ENCODE data around the gene ZFP36L1.

Gene ZFP36L1

GRCh38 chr14:68808696-68809480, 16.0 kb upstream of the ZFP36L1 start:
- no peak overlapping the region for H3K4me3 Mint-ChIP-seq
- no peak overlapping the region for H3K27ac Mint-ChIP-seq
- peaks cover 70% of the 10 kb centered on the region for H3K4me1 Mint-ChIP-seq

DNA sequence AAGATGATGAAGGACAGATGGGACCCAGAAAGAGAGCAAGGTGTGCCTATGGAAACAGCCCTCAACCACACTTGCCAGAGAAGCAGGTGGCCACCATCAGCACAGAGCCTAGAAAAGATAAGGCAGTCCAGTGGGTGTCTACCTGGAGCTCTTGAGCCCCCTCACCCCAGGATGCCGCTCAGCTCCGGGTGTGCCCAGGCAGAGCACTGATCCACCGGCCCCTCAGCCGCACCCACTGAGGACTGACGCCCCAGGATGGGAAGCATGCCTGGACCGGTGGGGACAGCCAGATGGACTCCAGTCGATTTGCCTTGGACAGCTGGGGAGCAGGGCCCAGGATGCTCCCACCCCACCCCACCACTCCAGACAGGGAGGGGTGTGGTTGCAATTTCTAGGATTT, 15.1 kb upstream of the ZFP36L1 start:
- DNase-seq (no peak), ATAC-seq (no peak)
- Mint-ChIP-seq H3K27me3 (no peaks in the 10 kb centered on the region), H3K4me3 (no peak overlapping the region), H3K4me1 (peaks cover 61% of the 10 kb centered on the region), H3K27ac (no peak overlapping the region), H3K9me3 (peaks cover 0 to 3% of the 10 kb centered on the region in 2 donors)

More at GRCh38 chr14:68808696-68809480, 16.0 kb upstream of the ZFP36L1 start:
- Mint-ChIP-seq H3K9me3 (no peaks in the 10 kb centered on the region), H3K27me3 (no peaks in the 10 kb centered on the region)
- peak in 1 of 2 donors; percentile 9 for DNase-seq
- ATAC-seq: no peak

DNA sequence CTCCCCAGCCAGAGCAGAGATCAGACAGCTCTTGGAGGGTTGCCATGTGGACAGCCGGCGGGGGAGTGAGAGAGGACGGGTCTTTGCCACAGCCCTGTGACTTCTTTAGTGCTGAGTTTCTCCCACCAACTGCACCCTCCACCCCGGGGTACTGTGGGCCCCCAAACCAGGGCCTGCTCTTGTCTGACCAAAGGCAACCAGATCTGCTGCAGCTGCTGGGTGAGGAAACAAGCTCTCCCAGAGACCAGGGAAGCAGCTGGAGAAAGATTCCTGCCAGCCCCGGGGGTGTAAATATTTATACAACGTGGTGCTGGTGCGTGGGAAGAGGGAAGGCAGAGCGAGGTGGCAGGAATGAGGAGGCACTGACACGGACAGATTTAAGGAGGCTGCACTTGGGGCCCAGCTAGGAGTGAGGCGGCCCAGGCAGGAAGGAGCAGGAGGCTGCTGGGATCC, 14.3 kb upstream of the ZFP36L1 start:
- DNase-seq (peak in 1 of 2 donors; percentile 12), ATAC-seq (peak; percentile 43)
- Mint-ChIP-seq H3K27me3 (no peaks in the 10 kb centered on the region), H3K9me3 (peaks cover 5 to 6% of the 10 kb centered on the region in 2 donors), H3K27ac (peak overlapping the region; percentile 67 to 78), H3K4me1 (peaks cover 54% of the 10 kb centered on the region), H3K4me3 (peak overlapping the region in 1 of 2 donors; percentile 17)

DNA sequence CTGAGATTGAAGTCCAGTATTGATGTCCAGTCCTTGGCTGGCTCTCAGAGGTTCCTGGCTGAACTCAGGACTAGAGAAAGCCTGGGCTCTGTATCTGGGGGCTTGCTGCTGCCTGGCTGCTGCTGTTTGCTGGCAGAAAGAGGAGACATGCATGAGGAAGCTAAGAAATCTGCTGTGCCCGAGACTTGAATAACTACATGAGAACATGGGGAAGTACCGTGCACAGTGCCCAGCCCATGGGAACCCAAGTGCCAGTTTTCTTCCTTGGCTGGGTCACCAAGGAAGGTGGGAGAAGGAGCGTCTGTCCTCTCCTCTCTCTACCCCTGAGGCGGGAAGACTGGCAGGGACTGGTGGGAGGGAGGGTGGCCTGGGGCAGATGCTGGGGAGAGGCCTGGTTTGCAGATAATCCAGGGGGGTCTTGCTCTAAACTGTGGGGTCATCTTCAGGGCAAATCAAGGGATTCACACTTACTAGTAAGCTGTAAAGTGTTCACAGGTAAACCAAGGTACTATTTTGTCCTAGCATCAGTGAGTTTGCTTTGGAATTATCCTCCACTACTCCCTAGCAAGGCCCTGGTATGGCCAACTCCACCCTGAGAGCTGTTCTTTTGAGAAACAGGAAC, 13.8 kb upstream of the ZFP36L1 start:
- ATAC-seq (no peak), DNase-seq (no peak)
- peaks cover 10 to 11% of the 10 kb centered on the region in 2 donors for H3K9me3 Mint-ChIP-seq
- peak overlapping the region in 1 of 2 donors; percentile 17 for H3K4me3 Mint-ChIP-seq
- H3K27me3 Mint-ChIP-seq: no peaks in the 10 kb centered on the region
- H3K27ac Mint-ChIP-seq: peak overlapping the region; percentile 62 to 78
- H3K4me1 Mint-ChIP-seq: peaks cover 54% of the 10 kb centered on the region

DNA sequence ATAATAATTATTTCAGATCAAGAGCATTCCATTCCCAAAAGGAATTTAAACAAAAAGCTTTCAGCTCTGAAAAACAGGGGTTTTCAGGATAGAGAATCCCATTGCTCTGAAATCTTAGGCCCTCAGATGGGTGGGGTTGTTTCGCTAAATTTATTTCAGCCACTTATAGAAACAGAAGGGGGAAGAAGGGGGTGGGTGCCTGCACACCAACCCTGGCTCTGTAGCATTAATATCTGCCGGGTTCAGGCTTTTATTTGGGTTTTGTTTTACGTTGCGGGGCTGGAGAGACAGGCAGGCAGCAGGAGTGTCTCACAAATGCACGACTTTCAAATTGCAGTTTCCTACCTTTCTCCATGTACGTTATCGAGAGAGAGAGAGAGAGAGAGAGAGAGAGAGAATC, 12.5 kb upstream of the ZFP36L1 start:
- peaks cover 14% of the 10 kb centered on the region in 2 donors for H3K9me3 Mint-ChIP-seq
- ATAC-seq (no peak), DNase-seq (no peak)
- H3K4me3 Mint-ChIP-seq: no peak overlapping the region
- peaks cover 50% of the 10 kb centered on the region for H3K4me1 Mint-ChIP-seq
- peak overlapping the region in 1 of 2 donors; percentile 71 for H3K27ac Mint-ChIP-seq
- no peaks in the 10 kb centered on the region for H3K27me3 Mint-ChIP-seq

DNA sequence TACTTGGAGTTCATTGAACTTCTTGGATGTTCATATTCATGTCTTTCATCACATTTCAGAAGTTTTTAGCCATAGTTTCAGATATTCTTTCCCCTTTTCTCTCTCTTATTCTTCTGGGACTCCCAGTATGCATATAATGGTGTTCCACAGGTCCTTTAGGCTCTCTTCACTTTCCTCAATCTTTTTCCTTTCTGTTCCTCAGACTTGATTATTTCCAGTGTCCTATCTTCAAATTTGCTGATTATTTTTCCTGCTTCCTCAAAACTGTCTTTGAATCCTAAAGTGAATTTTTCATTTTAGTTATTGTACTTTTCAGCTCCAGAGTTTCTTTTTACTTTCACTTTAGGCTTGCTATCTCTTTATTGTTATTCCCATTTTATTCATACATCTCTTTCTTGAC, 8.8 kb upstream of the ZFP36L1 start:
- Mint-ChIP-seq H3K27me3 (no peaks in the 10 kb centered on the region), H3K27ac (peak overlapping the region in 1 of 2 donors; percentile 29), H3K9me3 (peaks cover 14 to 18% of the 10 kb centered on the region in 2 donors), H3K4me1 (peaks cover 64% of the 10 kb centered on the region), H3K4me3 (peak overlapping the region; percentile 3 to 53)
- DNase-seq: no peak
- ATAC-seq: no peak

- ATAC-seq: no peak
- peak overlapping the region; percentile 24 to 73 for H3K27ac Mint-ChIP-seq
- peaks cover 64% of the 10 kb centered on the region for H3K4me1 Mint-ChIP-seq
- no peak overlapping the region for H3K4me3 Mint-ChIP-seq
- DNase-seq: no peak
- peaks cover 14 to 18% of the 10 kb centered on the region in 2 donors for H3K9me3 Mint-ChIP-seq
- H3K27me3 Mint-ChIP-seq: no peaks in the 10 kb centered on the region
These were observed 8.1 kb upstream of the ZFP36L1 start for GRCh38 chr14:68800953-68801352.

DNA sequence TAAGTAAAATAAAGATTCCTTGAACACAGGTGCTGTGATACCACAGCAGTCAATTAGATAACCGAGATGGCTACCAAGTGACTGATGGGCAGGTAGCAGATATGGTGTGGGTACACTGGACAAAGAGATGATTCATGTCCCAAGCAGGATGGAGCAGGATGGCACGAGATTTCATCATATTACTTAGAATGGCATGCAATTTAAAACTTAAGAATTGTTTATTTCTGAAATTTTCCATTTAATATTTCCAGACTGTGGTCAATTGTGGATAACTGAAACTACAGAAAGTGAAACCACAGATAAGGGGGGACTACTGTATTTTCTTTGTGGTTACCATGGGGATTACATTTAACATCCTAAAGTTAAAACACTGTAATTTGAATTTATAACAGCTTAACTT, 7.5 kb upstream of the ZFP36L1 start:
- Mint-ChIP-seq H3K27ac (peak overlapping the region; percentile 93 to 95), H3K4me1 (peaks cover 59% of the 10 kb centered on the region), H3K4me3 (peak overlapping the region in 1 of 2 donors; percentile 29), H3K9me3 (peaks cover 14 to 18% of the 10 kb centered on the region in 2 donors), H3K27me3 (no peaks in the 10 kb centered on the region)
- peak in 1 of 2 donors; percentile 28 for DNase-seq
- ATAC-seq: no peak

GRCh38 chr14:68798621-68799020, 5.8 kb upstream of the ZFP36L1 start:
- ATAC-seq: no peak
- H3K4me1 Mint-ChIP-seq: peaks cover 71% of the 10 kb centered on the region
- no peaks in the 10 kb centered on the region for H3K27me3 Mint-ChIP-seq
- peak overlapping the region in 1 of 2 donors; percentile 23 for H3K4me3 Mint-ChIP-seq
- DNase-seq: no peak
- peaks cover 14 to 18% of the 10 kb centered on the region in 2 donors for H3K9me3 Mint-ChIP-seq
- peak overlapping the region; percentile 81 to 94 for H3K27ac Mint-ChIP-seq

DNA sequence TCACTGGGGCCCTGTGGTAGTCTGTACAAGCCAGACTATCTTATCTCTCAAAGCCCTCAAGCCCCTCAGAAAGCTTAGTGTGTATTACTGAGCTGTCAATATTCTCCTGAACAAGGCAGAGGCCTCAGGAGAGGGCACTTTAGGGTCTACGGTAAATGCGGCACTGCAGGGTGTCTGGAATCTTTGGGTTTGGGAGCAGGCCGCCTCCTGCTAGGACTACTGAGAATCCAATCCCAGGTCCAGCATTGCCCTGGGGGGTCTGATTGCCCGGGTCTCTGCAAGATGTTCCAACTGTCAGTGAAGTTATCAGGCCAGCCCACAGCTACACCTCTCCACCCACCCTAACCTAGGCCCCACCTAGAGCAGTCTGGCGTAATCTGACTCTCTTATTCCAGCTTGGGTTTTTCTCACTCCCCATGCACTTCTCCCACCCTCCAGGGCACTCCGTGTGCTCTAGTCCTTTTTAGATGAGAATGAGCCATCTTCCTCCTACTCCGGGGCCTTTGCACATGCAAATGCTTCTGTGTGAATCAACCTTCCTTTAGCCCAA, 4.3 kb upstream of the ZFP36L1 start:
- Mint-ChIP-seq H3K4me3 (peak overlapping the region; percentile 49), H3K27ac (peak overlapping the region; percentile 99 to 100), H3K4me1 (peaks cover 73% of the 10 kb centered on the region), H3K27me3 (no peaks in the 10 kb centered on the region), H3K9me3 (peaks cover 10 to 12% of the 10 kb centered on the region in 2 donors)
- no peak for ATAC-seq
- no peak for DNase-seq

- ATAC-seq (no peak), DNase-seq (no peak)
- H3K4me3 Mint-ChIP-seq: peak overlapping the region; percentile 92 to 96
- H3K9me3 Mint-ChIP-seq: peaks cover 4 to 6% of the 10 kb centered on the region in 2 donors
- H3K4me1 Mint-ChIP-seq: peaks cover 67% of the 10 kb centered on the region
- H3K27me3 Mint-ChIP-seq: no peaks in the 10 kb centered on the region
- H3K27ac Mint-ChIP-seq: peak overlapping the region; percentile 99 to 100
These were observed 3.7 kb upstream of the ZFP36L1 start for GRCh38 chr14:68796418-68797101.

DNA sequence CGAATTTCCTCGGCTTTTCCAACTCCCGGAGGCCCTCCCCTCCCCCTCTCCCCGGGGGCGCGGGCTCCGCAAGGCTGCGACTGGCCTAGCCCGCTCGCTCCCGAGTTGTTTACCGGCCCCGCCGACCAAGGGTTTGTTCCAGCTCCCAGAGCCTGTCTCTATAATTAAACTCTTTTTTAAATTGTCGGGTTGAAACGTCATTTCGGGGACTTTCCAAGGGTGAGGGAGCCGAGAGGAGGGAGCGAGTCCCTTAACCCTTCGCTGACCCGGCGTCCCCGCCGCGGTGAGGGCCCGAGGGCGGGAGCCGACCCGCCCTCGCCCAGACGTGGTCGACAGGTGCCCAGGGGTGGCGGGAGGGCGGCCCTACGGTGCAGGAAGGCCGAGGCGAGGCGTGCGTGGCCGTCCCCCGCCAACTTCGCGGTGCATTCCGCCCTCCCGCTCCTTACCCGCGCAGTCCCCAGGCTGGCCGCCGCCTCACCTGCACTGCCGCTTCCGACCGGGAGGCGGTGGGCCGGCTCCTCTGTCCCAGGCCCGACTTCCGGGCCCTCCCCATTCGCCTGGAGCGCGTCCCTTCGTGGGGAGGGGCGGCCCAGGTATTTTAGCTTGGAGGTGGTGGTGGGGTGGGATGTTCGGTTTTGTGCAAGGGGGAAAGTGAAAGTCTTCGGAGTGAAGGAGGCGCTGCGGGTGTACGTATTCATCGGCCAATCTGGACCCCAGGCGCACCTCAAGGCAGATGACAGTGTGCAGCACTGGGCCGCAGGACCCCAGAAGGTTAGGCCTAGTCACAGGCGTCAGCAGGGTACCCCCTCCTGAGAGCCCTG, 2.9 kb upstream of the ZFP36L1 start:
- DNase-seq: peak; percentile 91 to 92
- Mint-ChIP-seq H3K27me3 (no peaks in the 10 kb centered on the region), H3K9me3 (peaks cover 0 to 4% of the 10 kb centered on the region in 2 donors), H3K27ac (peak overlapping the region; percentile 99 to 100), H3K4me3 (peak overlapping the region; percentile 92 to 96), H3K4me1 (peaks cover 63% of the 10 kb centered on the region)
- ATAC-seq: peak; percentile 78

GRCh38 chr14:68794851-68795596, 2.2 kb upstream of the ZFP36L1 start:
- peak overlapping the region; percentile 99 to 100 for H3K27ac Mint-ChIP-seq
- H3K4me3 Mint-ChIP-seq: peak overlapping the region; percentile 92 to 96
- H3K27me3 Mint-ChIP-seq: no peaks in the 10 kb centered on the region
- peaks cover 57% of the 10 kb centered on the region for H3K4me1 Mint-ChIP-seq
- peaks cover 0 to 4% of the 10 kb centered on the region in 2 donors for H3K9me3 Mint-ChIP-seq
- DNase-seq: peak; percentile 64 to 66
- peak; percentile 0 for ATAC-seq

Measured in stimulated activated naive CD8-positive, alpha-beta T cell treated with anti-CD3 and anti-CD28 coated beads, Interleukin-15, amount 100 ng/mL, for 72 hours (primary cell).